Keratinocyte (primary cell): ENCODE results near the gene INPP4B.

Experiments used
- EZH2 ChIP-seq: IDR thresholded peaks from one replicate; pipeline ENCODE4 v1.6.1; 2012; ENCODE audit warnings: inconsistent platforms, mild to moderate bottlenecking, low read length, moderate library complexity
- TF ChIP-seq, protein P1 (sequence below), 3 experiments: IDR thresholded peaks in 1 of 3; conservative IDR thresholded peaks in 1 of 3; optimal IDR thresholded peaks in 1 of 3; 2 replicates in 2 of 3; 3 replicates in 1 of 3; pipeline versions ENCODE3 to v1.5.1; 2011; ENCODE audit warnings: low read length in 3 of 3, mild to moderate bottlenecking in 3 of 3, moderate library complexity in 2 of 3, control low read depth in 1 of 3, inconsistent platforms in 1 of 3; ENCODE audit not compliant: insufficient read depth in 2 of 3; ENCODE audit errors: extremely low read depth in 1 of 3

GRCh38 chr4:142316913-142317312, 529.2 kb downstream of the INPP4B start:
- TF ChIP-seq, protein P1, sequence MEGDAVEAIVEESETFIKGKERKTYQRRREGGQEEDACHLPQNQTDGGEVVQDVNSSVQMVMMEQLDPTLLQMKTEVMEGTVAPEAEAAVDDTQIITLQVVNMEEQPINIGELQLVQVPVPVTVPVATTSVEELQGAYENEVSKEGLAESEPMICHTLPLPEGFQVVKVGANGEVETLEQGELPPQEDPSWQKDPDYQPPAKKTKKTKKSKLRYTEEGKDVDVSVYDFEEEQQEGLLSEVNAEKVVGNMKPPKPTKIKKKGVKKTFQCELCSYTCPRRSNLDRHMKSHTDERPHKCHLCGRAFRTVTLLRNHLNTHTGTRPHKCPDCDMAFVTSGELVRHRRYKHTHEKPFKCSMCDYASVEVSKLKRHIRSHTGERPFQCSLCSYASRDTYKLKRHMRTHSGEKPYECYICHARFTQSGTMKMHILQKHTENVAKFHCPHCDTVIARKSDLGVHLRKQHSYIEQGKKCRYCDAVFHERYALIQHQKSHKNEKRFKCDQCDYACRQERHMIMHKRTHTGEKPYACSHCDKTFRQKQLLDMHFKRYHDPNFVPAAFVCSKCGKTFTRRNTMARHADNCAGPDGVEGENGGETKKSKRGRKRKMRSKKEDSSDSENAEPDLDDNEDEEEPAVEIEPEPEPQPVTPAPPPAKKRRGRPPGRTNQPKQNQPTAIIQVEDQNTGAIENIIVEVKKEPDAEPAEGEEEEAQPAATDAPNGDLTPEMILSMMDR (optimal IDR thresholded peaks at IDR 0.05 in 1 of 3, IDR thresholded peaks at IDR 0.05 in 1 of 3, conservative IDR thresholded peaks at IDR 0.05 in 1 of 3; ENCODE audit: extremely low read depth in 1 of 3, insufficient read depth in 2 of 3, low read length in 3 of 3), result no peak
- TF ChIP-seq EZH2, result no peak
